ENCODE results near the gene SUGP2. TPM values are rescaled to one million over a fixed set of nuclear protein-coding genes. Genes with fewer than 3 reads are reported as not detected.

SUGP2 gene
- total and polyA plus RNA-seq, 2 of the 13 experiments (the other 11 are each of a cell fraction or from before 2014, with no cell fraction given) = 40.6 to 57.7 TPM

- TF ChIP-seq ZBTB37 (CRISPR knock-in tag; IDR thresholded peaks at IDR 0.05) (no peak), CBX2 (IDR thresholded peaks at IDR 0.05; ENCODE audit: low read depth, low read length) (no peak), CBX2 (CRISPR knock-in tag; IDR thresholded peaks at IDR 0.05; ENCODE audit: low read depth) (0 out of 2 replicates have a peak, but pooled peaks have one; percentile 70), AGO1 (IDR thresholded peaks at IDR 0.05; ENCODE audit: low read depth, low read length, poor library complexity, severe bottlenecking) (no peak), MLX (CRISPR knock-in tag; IDR thresholded peaks at IDR 0.05) (peak; percentile 56; the same call in 1 of the 2 replicates), MED1 (CRISPR knock-in tag; IDR thresholded peaks at IDR 0.05) (peak; percentile 53), ZNF484 (CRISPR knock-in tag; IDR thresholded peaks at IDR 0.05; ENCODE audit: borderline replicate concordance, low read depth) (peak; percentile 59; the same call in 1 of the 2 replicates), ZNF816 (CRISPR knock-in tag; IDR thresholded peaks at IDR 0.05; ENCODE audit: borderline replicate concordance) (peak; percentile 78; the same call in 1 of the 2 replicates), SRF (IDR thresholded peaks at IDR 0.05; ENCODE audit: low read depth, low read length) (no peak), ZNF225 (CRISPR knock-in tag; IDR thresholded peaks at IDR 0.05) (peak; percentile 93), ZNF761 (CRISPR knock-in tag; conservative IDR thresholded peaks at IDR 0.05) (peak; percentile 88; the same call in 1 of the 2 replicates), ZNF354B (CRISPR knock-in tag; IDR thresholded peaks at IDR 0.05) (no peak), SMYD3 (CRISPR knock-in tag; IDR thresholded peaks at IDR 0.05) (0 out of 2 replicates have a peak, but pooled peaks have one; percentile 63), ATF3 (CRISPR knock-in tag; IDR thresholded peaks at IDR 0.05) (no peak), TARDBP (CRISPR knock-in tag; IDR thresholded peaks at IDR 0.05) (peak; percentile 82; the same call in 1 of the 2 replicates), TEAD2 (CRISPR knock-in tag; IDR thresholded peaks at IDR 0.05) (no peak; the same call in 1 of the 2 replicates), CENPX (CRISPR knock-in tag; IDR thresholded peaks at IDR 0.05) (no peak), PCBP2 (optimal IDR thresholded peaks at IDR 0.05; ENCODE audit: low read depth, low read length, poor library complexity, severe bottlenecking) (no peak), U2AF2 (IDR thresholded peaks at IDR 0.05; ENCODE audit: low read depth, low read length) (0 out of 2 replicates have a peak, but pooled peaks have one; percentile 46), ZNF644 (CRISPR knock-in tag; IDR thresholded peaks at IDR 0.05; ENCODE audit: low read depth) (no peak), ZNF569 (CRISPR knock-in tag; IDR thresholded peaks at IDR 0.05; ENCODE audit: borderline replicate concordance) (no peak), ZMYM3 (CRISPR knock-in tag; IDR thresholded peaks at IDR 0.05) (0 out of 2 replicates have a peak, but pooled peaks have one; percentile 34), KDM2A (CRISPR knock-in tag; IDR thresholded peaks at IDR 0.05; ENCODE audit: borderline replicate concordance, low read depth) (peak; percentile 85)
- TF ChIP-seq, protein P1, sequence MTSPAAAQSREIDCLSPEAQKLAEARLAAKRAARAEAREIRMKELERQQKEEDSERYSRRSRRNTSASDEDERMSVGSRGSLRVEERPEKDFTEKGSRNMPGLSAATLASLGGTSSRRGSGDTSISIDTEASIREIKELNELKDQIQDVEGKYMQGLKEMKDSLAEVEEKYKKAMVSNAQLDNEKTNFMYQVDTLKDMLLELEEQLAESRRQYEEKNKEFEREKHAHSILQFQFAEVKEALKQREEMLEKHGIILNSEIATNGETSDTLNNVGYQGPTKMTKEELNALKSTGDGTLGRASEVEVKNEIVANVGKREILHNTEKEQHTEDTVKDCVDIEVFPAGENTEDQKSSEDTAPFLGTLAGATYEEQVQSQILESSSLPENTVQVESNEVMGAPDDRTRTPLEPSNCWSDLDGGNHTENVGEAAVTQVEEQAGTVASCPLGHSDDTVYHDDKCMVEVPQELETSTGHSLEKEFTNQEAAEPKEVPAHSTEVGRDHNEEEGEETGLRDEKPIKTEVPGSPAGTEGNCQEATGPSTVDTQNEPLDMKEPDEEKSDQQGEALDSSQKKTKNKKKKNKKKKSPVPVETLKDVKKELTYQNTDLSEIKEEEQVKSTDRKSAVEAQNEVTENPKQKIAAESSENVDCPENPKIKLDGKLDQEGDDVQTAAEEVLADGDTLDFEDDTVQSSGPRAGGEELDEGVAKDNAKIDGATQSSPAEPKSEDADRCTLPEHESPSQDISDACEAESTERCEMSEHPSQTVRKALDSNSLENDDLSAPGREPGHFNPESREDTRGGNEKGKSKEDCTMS (CRISPR knock-in tag; conservative IDR thresholded peaks at IDR 0.05) = no peak; the same call in 1 of the 2 replicates
- TF ChIP-seq, protein P2, sequence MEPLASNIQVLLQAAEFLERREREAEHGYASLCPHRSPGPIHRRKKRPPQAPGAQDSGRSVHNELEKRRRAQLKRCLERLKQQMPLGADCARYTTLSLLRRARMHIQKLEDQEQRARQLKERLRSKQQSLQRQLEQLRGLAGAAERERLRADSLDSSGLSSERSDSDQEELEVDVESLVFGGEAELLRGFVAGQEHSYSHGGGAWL (CRISPR knock-in tag; IDR thresholded peaks at IDR 0.05) = peak; percentile 99
Observed at GRCh38 chr19:19033426-19034203, at the start of gene SUGP2, which contains the start of gene ARMC6 (continued).
